Erythroblast (primary cell): Measurements from ENCODE around the gene TRIM33.
"Not testable (repeated sequence)": the region's sequence is repeated elsewhere in the genome, so short reads cannot be mapped to it uniquely, and the experiment has no call there.

Source experiments
- DNase-seq, 2 experiments: peaks; one replicate each; lab custom pipeline; 2025; lab: John Stamatoyannopoulos, UW
- GATA1 ChIP-seq: IDR thresholded peaks from 2 replicates; pipeline ENCODE4 v1.6.1; 2011; ENCODE audit warnings: low read depth, mild to moderate bottlenecking, control low read depth, low read length, moderate library complexity
- POLR2A ChIP-seq: IDR thresholded peaks from 2 replicates; pipeline ENCODE4 v1.6.1; 2011; ENCODE audit warnings: mild to moderate bottlenecking, low read length

Gene TRIM33

GRCh38 chr1:114502080-114502479 is 8.9 kb downstream of the TRIM33 start:
- TF ChIP-seq GATA1 (no peak), POLR2A (no peak)

GRCh38 chr1:114499478-114499877 is 11.5 kb downstream of the TRIM33 start:
- TF ChIP-seq POLR2A (no peak), GATA1 (no peak)
- no peak for DNase-seq

More at GRCh38 chr1:114502080-114502479, 8.9 kb downstream of the TRIM33 start:
- DNase-seq = no peak

GRCh38 chr1:114496089-114496488 is 14.9 kb downstream of the TRIM33 start:
- TF ChIP-seq POLR2A (no peak), GATA1 (no peak)
- DNase-seq = no peak

- DNase-seq = no peak
- no peak for TF ChIP-seq GATA1
- TF ChIP-seq POLR2A = no peak
These were observed 15.5 kb downstream of the TRIM33 start for GRCh38 chr1:114495486-114495885.

- DNase-seq = no peak
- TF ChIP-seq GATA1 = no peak
- TF ChIP-seq POLR2A = no peak
These were observed 18.0 kb downstream of the TRIM33 start for GRCh38 chr1:114492978-114493377.

GRCh38 chr1:114490274-114490693 is 20.7 kb downstream of the TRIM33 start:
- no peak for TF ChIP-seq GATA1
- TF ChIP-seq POLR2A = no peak

GRCh38 chr1:114488739-114489138 is 22.3 kb downstream of the TRIM33 start:
- TF ChIP-seq GATA1 = no peak
- TF ChIP-seq POLR2A = no peak
- no peak for DNase-seq

More at GRCh38 chr1:114490274-114490693, 20.7 kb downstream of the TRIM33 start:
- DNase-seq = peak in 1 of 2 experiments; percentile 35

GRCh38 chr1:114485286-114485685 is 25.7 kb downstream of the TRIM33 start:
- no peak for DNase-seq
- TF ChIP-seq POLR2A (no peak), GATA1 (no peak)

GRCh38 chr1:114482585-114482984 is 28.4 kb downstream of the TRIM33 start:
- TF ChIP-seq POLR2A (no peak), GATA1 (no peak)
- no peak for DNase-seq

GRCh38 chr1:114479636-114480035 is 31.4 kb downstream of the TRIM33 start:
- not testable (repeated sequence) for DNase-seq

- no peak for TF ChIP-seq GATA1
- no peak for DNase-seq
These were observed 31.9 kb downstream of the TRIM33 start for GRCh38 chr1:114479134-114479533.

GRCh38 chr1:114473796-114474195 is 37.2 kb downstream of the TRIM33 start:
- no peak for TF ChIP-seq GATA1
- TF ChIP-seq POLR2A = no peak
- no peak for DNase-seq

GRCh38 chr1:114472408-114472807 is 38.6 kb downstream of the TRIM33 start:
- no peak for TF ChIP-seq POLR2A
- TF ChIP-seq GATA1 = no peak
- no peak for DNase-seq

GRCh38 chr1:114470681-114471080 is 40.3 kb downstream of the TRIM33 start:
- TF ChIP-seq POLR2A (no peak), GATA1 (no peak)
- no peak for DNase-seq

GRCh38 chr1:114468710-114469468 is 42.1 kb downstream of the TRIM33 start:
- peak in 1 of 2 experiments; percentile 29 for DNase-seq
- no peak for TF ChIP-seq GATA1
- no peak for TF ChIP-seq POLR2A
